Keratinocyte (primary cell): ENCODE data around the gene P3H1.

ENCODE experiments used
- CTCF ChIP-seq, 3 experiments: IDR thresholded peaks in 1 of 3; conservative IDR thresholded peaks in 1 of 3; optimal IDR thresholded peaks in 1 of 3; 2 replicates in 2 of 3; 3 replicates in 1 of 3; pipeline versions ENCODE3 to v1.5.1; 2011; ENCODE audit warnings: low read length in 3 of 3, mild to moderate bottlenecking in 3 of 3, moderate library complexity in 2 of 3, control low read depth in 1 of 3, inconsistent platforms in 1 of 3; ENCODE audit not compliant: insufficient read depth in 2 of 3; ENCODE audit errors: extremely low read depth in 1 of 3
- EZH2 ChIP-seq: IDR thresholded peaks from one replicate; pipeline ENCODE4 v1.6.1; 2012; ENCODE audit warnings: inconsistent platforms, mild to moderate bottlenecking, low read length, moderate library complexity

- no peak for TF ChIP-seq CTCF (optimal IDR thresholded peaks at IDR 0.05 in 1 of 3, IDR thresholded peaks at IDR 0.05 in 1 of 3, conservative IDR thresholded peaks at IDR 0.05 in 1 of 3; ENCODE audit: extremely low read depth in 1 of 3, insufficient read depth in 2 of 3, low read length in 3 of 3)
- TF ChIP-seq EZH2 = no peak
Observed at GRCh38 chr1:42742617-42743316, 24.1 kb downstream of the P3H1 start.
